Mammary epithelial cell (primary cell): ENCODE results near the gene CNTN3.

Experiments
- EZH2 ChIP-seq: IDR thresholded peaks from 2 replicates; pipeline ENCODE4 v1.6.1; 2012; ENCODE audit warnings: low read length, inconsistent platforms, borderline replicate concordance
- TF ChIP-seq, protein P1 (sequence below), 2 donors: IDR thresholded peaks in 1 of 2; conservative IDR thresholded peaks in 1 of 2; 2 replicates each; pipeline ENCODE4 v1.5.1; 2011 to 2012; ENCODE audit warnings: inconsistent platforms in 2 of 2, low read length in 2 of 2, mild to moderate bottlenecking in 2 of 2, control low read depth in 1 of 2, low read depth in 1 of 2; ENCODE audit not compliant: insufficient read depth in 1 of 2; ENCODE audit errors: extremely low read depth in 1 of 2

DNA sequence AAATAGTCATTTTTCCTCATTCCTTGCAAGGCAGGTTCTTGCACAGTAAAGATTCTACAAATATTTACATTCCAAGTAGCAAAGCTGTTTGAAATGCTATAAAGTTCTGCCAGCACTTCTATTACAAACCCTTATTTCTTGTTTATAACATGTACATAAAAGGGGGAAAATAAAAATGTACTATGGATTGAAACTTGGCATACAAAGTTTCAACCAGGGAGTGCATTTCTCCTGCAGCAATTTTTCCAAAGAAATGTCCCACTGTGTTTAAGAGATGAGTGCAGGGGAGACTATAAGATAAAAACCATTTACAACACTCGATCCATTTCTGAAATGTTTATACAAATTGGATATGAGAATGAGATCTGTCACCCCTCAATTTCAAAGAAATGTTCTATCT is 3.3 kb downstream of the CNTN3 start:
- TF ChIP-seq, protein P1, sequence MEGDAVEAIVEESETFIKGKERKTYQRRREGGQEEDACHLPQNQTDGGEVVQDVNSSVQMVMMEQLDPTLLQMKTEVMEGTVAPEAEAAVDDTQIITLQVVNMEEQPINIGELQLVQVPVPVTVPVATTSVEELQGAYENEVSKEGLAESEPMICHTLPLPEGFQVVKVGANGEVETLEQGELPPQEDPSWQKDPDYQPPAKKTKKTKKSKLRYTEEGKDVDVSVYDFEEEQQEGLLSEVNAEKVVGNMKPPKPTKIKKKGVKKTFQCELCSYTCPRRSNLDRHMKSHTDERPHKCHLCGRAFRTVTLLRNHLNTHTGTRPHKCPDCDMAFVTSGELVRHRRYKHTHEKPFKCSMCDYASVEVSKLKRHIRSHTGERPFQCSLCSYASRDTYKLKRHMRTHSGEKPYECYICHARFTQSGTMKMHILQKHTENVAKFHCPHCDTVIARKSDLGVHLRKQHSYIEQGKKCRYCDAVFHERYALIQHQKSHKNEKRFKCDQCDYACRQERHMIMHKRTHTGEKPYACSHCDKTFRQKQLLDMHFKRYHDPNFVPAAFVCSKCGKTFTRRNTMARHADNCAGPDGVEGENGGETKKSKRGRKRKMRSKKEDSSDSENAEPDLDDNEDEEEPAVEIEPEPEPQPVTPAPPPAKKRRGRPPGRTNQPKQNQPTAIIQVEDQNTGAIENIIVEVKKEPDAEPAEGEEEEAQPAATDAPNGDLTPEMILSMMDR (conservative IDR thresholded peaks at IDR 0.05 in 1 of 2, IDR thresholded peaks at IDR 0.05 in 1 of 2; ENCODE audit: extremely low read depth in 1 of 2, insufficient read depth in 1 of 2, low read depth in 1 of 2, low read length in 2 of 2): no peak
- TF ChIP-seq EZH2: no peak
